ENCODE data around the gene ITGA3. TPM values are rescaled to one million over a fixed set of nuclear protein-coding genes. Genes with fewer than 3 reads are reported as not detected.

ITGA3 gene
- total RNA-seq, 1 experiment from 2014 or later, result 392 TPM

DNA sequence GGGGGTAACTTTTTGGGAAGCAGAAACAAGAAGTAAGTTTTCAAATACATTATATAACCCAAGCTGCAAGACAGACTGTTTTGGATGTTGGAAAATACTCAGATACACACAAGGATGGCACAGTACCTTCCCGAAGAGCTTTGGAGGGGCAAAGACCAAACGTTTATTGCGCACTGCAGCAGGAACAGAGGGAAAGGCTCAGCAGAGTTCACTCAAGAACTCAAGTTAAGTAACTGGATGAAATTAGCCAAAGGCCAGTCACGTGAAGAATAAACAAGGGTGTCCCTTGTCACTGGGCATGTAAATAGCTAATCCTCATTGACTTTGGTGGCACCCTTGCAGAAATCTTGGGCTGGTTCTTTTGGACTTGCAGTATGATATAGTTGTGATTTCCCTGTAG, 42.0 kb downstream of the ITGA3 start:
- TF ChIP-seq, protein P1, sequence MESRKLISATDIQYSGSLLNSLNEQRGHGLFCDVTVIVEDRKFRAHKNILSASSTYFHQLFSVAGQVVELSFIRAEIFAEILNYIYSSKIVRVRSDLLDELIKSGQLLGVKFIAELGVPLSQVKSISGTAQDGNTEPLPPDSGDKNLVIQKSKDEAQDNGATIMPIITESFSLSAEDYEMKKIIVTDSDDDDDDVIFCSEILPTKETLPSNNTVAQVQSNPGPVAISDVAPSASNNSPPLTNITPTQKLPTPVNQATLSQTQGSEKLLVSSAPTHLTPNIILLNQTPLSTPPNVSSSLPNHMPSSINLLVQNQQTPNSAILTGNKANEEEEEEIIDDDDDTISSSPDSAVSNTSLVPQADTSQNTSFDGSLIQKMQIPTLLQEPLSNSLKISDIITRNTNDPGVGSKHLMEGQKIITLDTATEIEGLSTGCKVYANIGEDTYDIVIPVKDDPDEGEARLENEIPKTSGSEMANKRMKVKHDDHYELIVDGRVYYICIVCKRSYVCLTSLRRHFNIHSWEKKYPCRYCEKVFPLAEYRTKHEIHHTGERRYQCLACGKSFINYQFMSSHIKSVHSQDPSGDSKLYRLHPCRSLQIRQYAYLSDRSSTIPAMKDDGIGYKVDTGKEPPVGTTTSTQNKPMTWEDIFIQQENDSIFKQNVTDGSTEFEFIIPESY (IDR thresholded peaks at IDR 0.05; ENCODE audit: extremely low read depth, insufficient replicate concordance, low read length), result no peak
- no peak for TF ChIP-seq SRF (IDR thresholded peaks at IDR 0.05; ENCODE audit: low read depth)
- no peak for TF ChIP-seq SP1 (IDR thresholded peaks at IDR 0.05; ENCODE audit: low read depth)
- no peak for TF ChIP-seq CEBPB (IDR thresholded peaks at IDR 0.05; ENCODE audit: low read depth)
- TF ChIP-seq TCF7L2 (IDR thresholded peaks at IDR 0.05; ENCODE audit: borderline replicate concordance, extremely low read depth, insufficient read depth, insufficient read length), result no peak
- TF ChIP-seq ZFX (IDR thresholded peaks at IDR 0.05), result no peak
- TF ChIP-seq ELF1 (IDR thresholded peaks at IDR 0.05; ENCODE audit: borderline replicate concordance, low read depth), result no peak
- no peak for TF ChIP-seq EZH2phosphoT487 (IDR thresholded peaks at IDR 0.05; ENCODE audit: borderline replicate concordance)
- TF ChIP-seq EGR1 (IDR thresholded peaks at IDR 0.05; ENCODE audit: low read depth), result no peak
- TF ChIP-seq ZNF274 (IDR thresholded peaks at IDR 0.05; ENCODE audit: low read depth, low read length), result no peak
- no peak for TF ChIP-seq POLR2AphosphoS5 (IDR thresholded peaks at IDR 0.05; ENCODE audit: low read depth, low read length)
- no peak for TF ChIP-seq POLR2A (IDR thresholded peaks at IDR 0.05; ENCODE audit: borderline replicate concordance, extremely low read depth, insufficient read depth, insufficient read length)
- TF ChIP-seq, protein P2, sequence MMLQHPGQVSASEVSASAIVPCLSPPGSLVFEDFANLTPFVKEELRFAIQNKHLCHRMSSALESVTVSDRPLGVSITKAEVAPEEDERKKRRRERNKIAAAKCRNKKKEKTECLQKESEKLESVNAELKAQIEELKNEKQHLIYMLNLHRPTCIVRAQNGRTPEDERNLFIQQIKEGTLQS (IDR thresholded peaks at IDR 0.05), result no peak
- no peak for TF ChIP-seq EZH2 (IDR thresholded peaks at IDR 0.05)
- TF ChIP-seq FOSL1 (IDR thresholded peaks at IDR 0.05; ENCODE audit: low read depth), result no peak
- TF ChIP-seq, protein P3, sequence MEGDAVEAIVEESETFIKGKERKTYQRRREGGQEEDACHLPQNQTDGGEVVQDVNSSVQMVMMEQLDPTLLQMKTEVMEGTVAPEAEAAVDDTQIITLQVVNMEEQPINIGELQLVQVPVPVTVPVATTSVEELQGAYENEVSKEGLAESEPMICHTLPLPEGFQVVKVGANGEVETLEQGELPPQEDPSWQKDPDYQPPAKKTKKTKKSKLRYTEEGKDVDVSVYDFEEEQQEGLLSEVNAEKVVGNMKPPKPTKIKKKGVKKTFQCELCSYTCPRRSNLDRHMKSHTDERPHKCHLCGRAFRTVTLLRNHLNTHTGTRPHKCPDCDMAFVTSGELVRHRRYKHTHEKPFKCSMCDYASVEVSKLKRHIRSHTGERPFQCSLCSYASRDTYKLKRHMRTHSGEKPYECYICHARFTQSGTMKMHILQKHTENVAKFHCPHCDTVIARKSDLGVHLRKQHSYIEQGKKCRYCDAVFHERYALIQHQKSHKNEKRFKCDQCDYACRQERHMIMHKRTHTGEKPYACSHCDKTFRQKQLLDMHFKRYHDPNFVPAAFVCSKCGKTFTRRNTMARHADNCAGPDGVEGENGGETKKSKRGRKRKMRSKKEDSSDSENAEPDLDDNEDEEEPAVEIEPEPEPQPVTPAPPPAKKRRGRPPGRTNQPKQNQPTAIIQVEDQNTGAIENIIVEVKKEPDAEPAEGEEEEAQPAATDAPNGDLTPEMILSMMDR (IDR thresholded peaks at IDR 0.05 in 2 of 3, conservative IDR thresholded peaks at IDR 0.05 in 1 of 3; ENCODE audit: borderline replicate concordance in 1 of 3, insufficient read depth in 1 of 3, low read depth in 2 of 3, low read length in 2 of 3), result no peak
- Histone ChIP-seq H3K36me3 (ENCODE audit: control insufficient read depth in 1 of 2, insufficient read depth in 2 of 2, low read length in 2 of 2) (peaks cover 0 to 7% of the 10 kb centered on the region in 2 experiments; a peak in 2 of 4 replicates), H4K20me1 (ENCODE audit: insufficient read depth) (no peaks in the 10 kb centered on the region), H3K4me3 (replicated peaks in 1 of 2; ENCODE audit: low read depth in 1 of 2, low read length in 2 of 2) (no peak overlapping the region), H3K27ac (ENCODE audit: low read depth, low read length) (no peak overlapping the region), H3K9ac (ENCODE audit: low read length) (no peak overlapping the region), H2AFZ (ENCODE audit: low read depth, low read length, poor library complexity, severe bottlenecking) (no peak overlapping the region), H3K9me2 (ENCODE audit: insufficient read depth) (no peaks in the 10 kb centered on the region), H3K4me1 (ENCODE audit: control insufficient read depth in 1 of 2, insufficient read depth in 2 of 2, low read length in 2 of 2) (peaks cover 44 to 65% of the 10 kb centered on the region in 2 experiments), H3K27me3 (ENCODE audit: insufficient read depth, low read length) (no peaks in the 10 kb centered on the region), H3K79me2 (ENCODE audit: insufficient read depth, low read length) (0 out of 2 replicates have a peak, but pooled peaks cover 6% of the 10 kb centered on the region), H3K9me3 (ENCODE audit: control insufficient read depth in 1 of 2, insufficient read depth in 1 of 2, low read depth in 1 of 2, low read length in 2 of 2) (no peaks in the 10 kb centered on the region), H3K4me2 (ENCODE audit: low read length) (no peak overlapping the region)
- intact Hi-C loops (cut with micrococcal nuclease), result no loop called here
- ChIA-PET POLR2A (no interaction called here), CTCF (interaction anchor here (0.9 kb wide), 1 partner anchor 17 kb away, joined by 3 read pairs; no protein-coding TSS in a partner anchor), RAD21 (ENCODE audit: low non-redundant PET in 1 of 2, low total read pairs in 2 of 2, uncharacterized antibody in 2 of 2, unreplicated experiment in 2 of 2) (no interaction called here)
- DNase-seq (ENCODE audit: low read depth, low spot score), result no peak
- no peak for ATAC-seq
- BruUV-seq (replicated peaks), result no TSS peak
